Measurements from ENCODE around the gene TXNL4B. TPM values are rescaled to one million over a fixed set of nuclear protein-coding genes. Genes with fewer than 3 reads are reported as not detected.

The TXNL4B gene
- total and polyA plus RNA-seq, 2 donors (not counting 1 experiment from before 2014, with no cell fraction given) = 9.9 to 16.1 TPM

DNA sequence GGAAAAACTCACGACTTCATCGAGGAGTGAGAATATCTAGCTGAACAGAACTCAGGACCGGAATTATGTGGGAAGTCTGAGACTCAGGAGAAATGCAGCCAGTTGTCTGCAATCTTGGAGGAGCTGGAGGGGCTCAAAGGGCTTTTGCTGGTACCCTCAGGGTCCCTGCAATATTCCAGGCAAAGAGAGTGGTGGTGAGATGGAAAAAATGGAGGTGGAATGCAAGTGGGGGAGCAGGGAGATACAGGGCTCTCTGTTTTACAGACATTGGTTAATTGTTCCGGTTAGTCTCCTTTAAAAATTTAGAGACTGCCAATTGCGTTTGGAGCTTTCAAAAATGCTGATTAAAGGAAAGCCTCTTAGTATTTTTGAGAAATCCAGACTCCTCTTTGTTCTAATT is 57.3 kb downstream of the TXNL4B start:
- WGBS (ENCODE audit: insufficient coverage) = 93% methylated on average over 4 of the region's 5 CpGs
- no peak overlapping the region for H3K27ac ChIP-seq (ENCODE audit: low read length in 2 of 2)
- intact Hi-C loops (cut with micrococcal nuclease) = no loop called here
- H3K9me3 ChIP-seq (ENCODE audit: control extremely low read depth in 1 of 3, control insufficient read depth in 2 of 3, insufficient read depth in 1 of 3, low read length in 2 of 3) = peaks cover 0 to under 1% (median 0%) of the 10 kb centered on the region in 3 donors
- DNase-seq (no peak), ATAC-seq (ENCODE audit: low read depth) (no peak)
- no peak overlapping the region for H3K27ac Mint-ChIP-seq
- ChIA-PET CTCF (no interaction called here), POLR2A (no interaction called here)
- no peak overlapping the region for H3K9ac ChIP-seq (ENCODE audit: low read length)
- H2AFZ ChIP-seq (ENCODE audit: insufficient read depth, low read depth, low read length, poor library complexity, severe bottlenecking) = no peak overlapping the region
- H3K4me3 ChIP-seq (ENCODE audit: control extremely low read depth in 1 of 5, extremely low read depth in 1 of 5, insufficient read depth in 1 of 5, low read depth in 2 of 5, low read length in 4 of 5) = no peak overlapping the region
- no peaks in the 10 kb centered on the region for H4K20me1 ChIP-seq (ENCODE audit: control insufficient read depth, insufficient read depth, low read length, poor library complexity, severe bottlenecking)
- no peaks in the 10 kb centered on the region for H3K27me3 ChIP-seq (replicated peaks in 1 of 4; ENCODE audit: control extremely low read depth in 1 of 4, control insufficient read depth in 3 of 4, insufficient read depth in 4 of 4, low read length in 3 of 4)
- no peak overlapping the region for H3K4me2 ChIP-seq (replicated peaks; ENCODE audit: low read depth, low read length, poor library complexity, severe bottlenecking)
- H3K27me3 Mint-ChIP-seq = no peaks in the 10 kb centered on the region
- no peaks in the 10 kb centered on the region for H3K79me2 ChIP-seq (ENCODE audit: control insufficient read depth, insufficient read depth, low read length)
- TF ChIP-seq, protein P1, sequence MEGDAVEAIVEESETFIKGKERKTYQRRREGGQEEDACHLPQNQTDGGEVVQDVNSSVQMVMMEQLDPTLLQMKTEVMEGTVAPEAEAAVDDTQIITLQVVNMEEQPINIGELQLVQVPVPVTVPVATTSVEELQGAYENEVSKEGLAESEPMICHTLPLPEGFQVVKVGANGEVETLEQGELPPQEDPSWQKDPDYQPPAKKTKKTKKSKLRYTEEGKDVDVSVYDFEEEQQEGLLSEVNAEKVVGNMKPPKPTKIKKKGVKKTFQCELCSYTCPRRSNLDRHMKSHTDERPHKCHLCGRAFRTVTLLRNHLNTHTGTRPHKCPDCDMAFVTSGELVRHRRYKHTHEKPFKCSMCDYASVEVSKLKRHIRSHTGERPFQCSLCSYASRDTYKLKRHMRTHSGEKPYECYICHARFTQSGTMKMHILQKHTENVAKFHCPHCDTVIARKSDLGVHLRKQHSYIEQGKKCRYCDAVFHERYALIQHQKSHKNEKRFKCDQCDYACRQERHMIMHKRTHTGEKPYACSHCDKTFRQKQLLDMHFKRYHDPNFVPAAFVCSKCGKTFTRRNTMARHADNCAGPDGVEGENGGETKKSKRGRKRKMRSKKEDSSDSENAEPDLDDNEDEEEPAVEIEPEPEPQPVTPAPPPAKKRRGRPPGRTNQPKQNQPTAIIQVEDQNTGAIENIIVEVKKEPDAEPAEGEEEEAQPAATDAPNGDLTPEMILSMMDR (IDR thresholded peaks at IDR 0.05) = no peak
- TF ChIP-seq EZH2 (IDR thresholded peaks at IDR 0.05; ENCODE audit: borderline replicate concordance, insufficient read depth, low read depth, low read length, poor library complexity, severe bottlenecking) = no peak
- H3K9me3 Mint-ChIP-seq (ENCODE audit: insufficient read depth) = no peaks in the 10 kb centered on the region
- no peaks in the 10 kb centered on the region for H3K36me3 ChIP-seq (replicated peaks in 1 of 2; ENCODE audit: control extremely low read depth in 1 of 2, control insufficient read depth in 1 of 2, extremely low read depth in 1 of 2, insufficient read depth in 2 of 2, low read length in 1 of 2)
- H3K4me1 ChIP-seq (ENCODE audit: control insufficient read depth in 2 of 2, insufficient read depth in 2 of 2, low read length in 2 of 2) = no peaks in the 10 kb centered on the region
- no peak overlapping the region for H3K4me3 Mint-ChIP-seq
- no peaks in the 10 kb centered on the region for H3K4me1 Mint-ChIP-seq

Other genes starting within 250 kb of the TXNL4B start
- 38.4 and 39.5 TPM in 2 replicates for gene ATXN1L, start 247.6 kb downstream of the TXNL4B start, total RNA-seq
- gene ATXN1L, start 247.6 kb downstream of the TXNL4B start, polyA plus RNA-seq = 21.3 and 43.4 TPM in 2 replicates
- 31.2 and 35.6 TPM in 2 replicates for gene ZNF821, start 209.4 kb downstream of the TXNL4B start, total RNA-seq
- gene ZNF821, start 209.4 kb downstream of the TXNL4B start, polyA plus RNA-seq = 35.8 and 38.1 TPM in 2 replicates
- 268 and 302 TPM in 2 replicates for gene IST1, start 198.1 kb downstream of the TXNL4B start, total RNA-seq
- gene IST1, start 198.1 kb downstream of the TXNL4B start, polyA plus RNA-seq = 182 and 318 TPM in 2 replicates
- gene PKD1L3, start 93.2 kb downstream of the TXNL4B start, total RNA-seq = not detected in 2 replicates
- 0.06 and 0.07 TPM in 2 replicates for gene PKD1L3, start 93.2 kb downstream of the TXNL4B start, polyA plus RNA-seq
- 11.3 and 14.7 TPM in 2 replicates for gene DHODH, start 84.9 kb downstream of the TXNL4B start, total RNA-seq
- 6.4 and 7.4 TPM in 2 replicates for gene DHODH, start 84.9 kb downstream of the TXNL4B start, polyA plus RNA-seq
- gene HP, start 39.1 kb downstream of the TXNL4B start, total RNA-seq = not detected in 2 replicates
- not detected in 2 replicates for gene HP, start 39.1 kb downstream of the TXNL4B start, polyA plus RNA-seq
- gene HPR, start 30.4 kb downstream of the TXNL4B start, total RNA-seq = not detected in 2 replicates
- not detected in 2 replicates for gene HPR, start 30.4 kb downstream of the TXNL4B start, polyA plus RNA-seq
- 114 and 124 TPM in 2 replicates for gene DHX38, start 227 bp upstream of the TXNL4B start, total RNA-seq
- 98.2 and 197 TPM in 2 replicates for gene DHX38, start 227 bp upstream of the TXNL4B start, polyA plus RNA-seq
- 9.5 and 9.7 TPM in 2 replicates for gene PMFBP1, start 78.5 kb upstream of the TXNL4B start, total RNA-seq
- gene PMFBP1, start 78.5 kb upstream of the TXNL4B start, polyA plus RNA-seq = 1.2 and 1.9 TPM in 2 replicates